Breast epithelium (tissue), 3 donors: ENCODE data around the gene BTN3A1.

Experiments used
- CTCF ChIP-seq, 3 donors: fragments of 450-650 bp; IDR thresholded peaks; one replicate each; pipeline ENCODE4 v1.5.1; 2016 to 2017; ENCODE audit warnings: antibody characterized with exemption in 3 of 3, mild to moderate bottlenecking in 3 of 3, moderate library complexity in 3 of 3
- POLR2AphosphoS5 ChIP-seq, 3 donors: sonication (generic); formaldehyde crosslinking; IDR thresholded peaks; one replicate each; pipeline ENCODE4 v1.6.1; 2017; ENCODE audit warnings: antibody characterized with exemption in 3 of 3

GRCh38 chr6:26457264-26457805 lies 55.3 kb downstream of the BTN3A1 start:
- TF ChIP-seq CTCF (IDR thresholded peaks at IDR 0.05): no peak
- TF ChIP-seq POLR2AphosphoS5 (IDR thresholded peaks at IDR 0.05): no peak
